ENCODE data around the gene CYP19A1. TPM values are rescaled to one million over a fixed set of nuclear protein-coding genes. Genes with fewer than 3 reads are reported as not detected.

CYP19A1 gene
- polyA plus RNA-seq, 1 of the 3 experiments (the other 2 are of a cell fraction) = 0.03 TPM

DNA sequence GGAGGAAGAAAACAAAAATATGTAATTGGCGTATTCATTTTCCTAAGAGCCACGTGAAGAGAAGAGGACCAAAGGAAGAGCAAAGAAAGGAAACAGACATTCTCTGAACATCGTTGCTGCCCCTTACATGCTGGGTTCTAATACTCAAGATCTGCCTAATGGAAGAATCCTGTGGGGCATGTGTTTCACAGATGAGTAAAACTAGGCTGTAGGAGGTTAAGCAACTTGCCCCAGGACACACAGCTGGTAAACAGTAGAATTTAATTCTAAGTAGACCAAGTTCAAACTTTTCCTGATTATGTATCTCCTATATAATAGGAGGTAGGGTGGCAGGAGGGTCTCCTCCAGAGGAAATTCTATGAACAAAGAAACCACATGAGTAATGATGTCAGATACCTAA is 137.6 kb downstream of the CYP19A1 start:
- H2AFZ ChIP-seq (ENCODE audit: low read depth) = no peak overlapping the region
- H3K4me2 ChIP-seq = no peak overlapping the region
- DNase-seq = no peak
- POLR2A ChIA-PET = no interaction called here
- TF ChIP-seq MXI1 (IDR thresholded peaks at IDR 0.05; ENCODE audit: low read depth, low read length) (no peak), TAF1 (IDR thresholded peaks at IDR 0.05; ENCODE audit: borderline replicate concordance, low read depth, low read length) (no peak), CHD2 (IDR thresholded peaks at IDR 0.05; ENCODE audit: low read length, partially characterized antibody) (no peak), TEAD4 (IDR thresholded peaks at IDR 0.05; ENCODE audit: borderline replicate concordance, insufficient read depth) (no peak), NFIC (IDR thresholded peaks at IDR 0.05; ENCODE audit: borderline replicate concordance) (no peak), SMC3 (IDR thresholded peaks at IDR 0.05; ENCODE audit: low read depth, low read length) (no peak)
- TF ChIP-seq, protein P1, sequence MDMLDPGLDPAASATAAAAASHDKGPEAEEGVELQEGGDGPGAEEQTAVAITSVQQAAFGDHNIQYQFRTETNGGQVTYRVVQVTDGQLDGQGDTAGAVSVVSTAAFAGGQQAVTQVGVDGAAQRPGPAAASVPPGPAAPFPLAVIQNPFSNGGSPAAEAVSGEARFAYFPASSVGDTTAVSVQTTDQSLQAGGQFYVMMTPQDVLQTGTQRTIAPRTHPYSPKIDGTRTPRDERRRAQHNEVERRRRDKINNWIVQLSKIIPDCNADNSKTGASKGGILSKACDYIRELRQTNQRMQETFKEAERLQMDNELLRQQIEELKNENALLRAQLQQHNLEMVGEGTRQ (IDR thresholded peaks at IDR 0.05; ENCODE audit: borderline replicate concordance, low read depth, low read length) = no peak
- no peaks in the 10 kb centered on the region; a peak in 1 of 4 replicates for H3K4me1 ChIP-seq (ENCODE audit: control insufficient read depth in 1 of 2, insufficient read depth in 2 of 2, low read depth in 1 of 2, low read length in 1 of 2)
- H4K20me1 ChIP-seq (ENCODE audit: insufficient read depth) = no peaks in the 10 kb centered on the region
- peaks cover 4% of the 10 kb centered on the region for H3F3A ChIP-seq (replicated peaks; ENCODE audit: insufficient read depth)
- no peak overlapping the region for H3K27ac ChIP-seq (ENCODE audit: low read depth in 2 of 2, low read length in 1 of 2)
- CTCF ChIA-PET = interaction anchor here (0.6 to 5.9 kb wide), 2 partner anchors 16 to 38 kb away, joined by 3 to 37 read pairs; no protein-coding TSS in a partner anchor
- H3K36me3 ChIP-seq (replicated peaks in 1 of 2; ENCODE audit: control insufficient read depth in 1 of 2, insufficient read depth in 2 of 2, low read length in 1 of 2) = no peaks in the 10 kb centered on the region
- no peak overlapping the region for H3K9ac ChIP-seq
- H3K79me2 ChIP-seq (ENCODE audit: insufficient read depth) = no peaks in the 10 kb centered on the region
- H3K4me3 ChIP-seq (ENCODE audit: low read depth in 2 of 2, low read length in 1 of 2) = no peak overlapping the region
- H3K9me2 ChIP-seq = no peaks in the 10 kb centered on the region
- H3K9me3 ChIP-seq = no peaks in the 10 kb centered on the region
- peaks cover 5% of the 10 kb centered on the region; the same call in 1 of the 2 replicates for H3K27me3 ChIP-seq (ENCODE audit: insufficient read depth)
- 18% methylated on average over 3 of the region's 3 CpGs for WGBS (ENCODE audit: low lambda C conversion rate)

DNA sequence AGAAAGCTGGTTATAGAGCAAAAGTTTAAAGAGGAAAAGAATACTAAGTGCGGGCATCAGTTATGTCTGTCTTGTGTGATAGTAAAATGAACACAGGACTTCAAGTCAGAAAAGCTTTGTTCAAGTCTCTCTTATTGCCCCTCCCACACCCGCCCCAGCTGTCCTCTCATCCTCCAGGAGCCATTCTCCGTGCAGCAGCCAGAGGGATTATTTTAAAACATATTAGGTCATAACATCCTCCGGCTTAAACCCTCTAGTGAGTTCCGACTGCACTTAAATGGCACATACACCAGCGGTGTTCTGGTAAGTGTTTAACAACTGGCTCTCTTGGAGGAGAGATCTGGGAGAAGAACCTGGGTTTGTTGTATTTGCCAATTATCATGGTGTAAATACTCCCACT is 138.9 kb downstream of the CYP19A1 start:
- Histone ChIP-seq H3K4me2 (no peak overlapping the region), H2AFZ (ENCODE audit: low read depth) (no peak overlapping the region), H3K27me3 (ENCODE audit: insufficient read depth) (peaks cover 9% of the 10 kb centered on the region; the same call in 1 of the 2 replicates), H3K9me2 (no peaks in the 10 kb centered on the region), H3K4me3 (ENCODE audit: low read depth in 2 of 2, low read length in 1 of 2) (no peak overlapping the region), H3K27ac (ENCODE audit: low read depth in 2 of 2, low read length in 1 of 2) (no peak overlapping the region), H3K4me1 (ENCODE audit: control insufficient read depth in 1 of 2, insufficient read depth in 2 of 2, low read depth in 1 of 2, low read length in 1 of 2) (no peaks in the 10 kb centered on the region; a peak in 1 of 4 replicates), H3K9ac (no peak overlapping the region), H3F3A (replicated peaks; ENCODE audit: insufficient read depth) (peaks cover 4% of the 10 kb centered on the region), H3K36me3 (replicated peaks in 1 of 2; ENCODE audit: control insufficient read depth in 1 of 2, insufficient read depth in 2 of 2, low read length in 1 of 2) (no peaks in the 10 kb centered on the region), H3K79me2 (ENCODE audit: insufficient read depth) (no peaks in the 10 kb centered on the region), H4K20me1 (ENCODE audit: insufficient read depth) (no peaks in the 10 kb centered on the region), H3K9me3 (no peaks in the 10 kb centered on the region)
- POLR2A ChIA-PET = no interaction called here
- no peak for DNase-seq
- TF ChIP-seq NRF1 (IDR thresholded peaks at IDR 0.05; ENCODE audit: low read depth, low read length) (no peak), MXI1 (IDR thresholded peaks at IDR 0.05; ENCODE audit: low read depth, low read length) (no peak), MEF2A (IDR thresholded peaks at IDR 0.05; ENCODE audit: borderline replicate concordance, low read depth) (no peak), FOXJ3 (CRISPR knock-in tag; IDR thresholded peaks at IDR 0.05) (no peak), RXRA (IDR thresholded peaks at IDR 0.05; ENCODE audit: borderline replicate concordance, low read depth) (no peak), FOXM1 (IDR thresholded peaks at IDR 0.05; ENCODE audit: low read depth) (no peak), TAF1 (IDR thresholded peaks at IDR 0.05; ENCODE audit: borderline replicate concordance, low read depth, low read length) (no peak), TEAD4 (IDR thresholded peaks at IDR 0.05; ENCODE audit: borderline replicate concordance, insufficient read depth) (no peak), FOSL2 (IDR thresholded peaks at IDR 0.05; ENCODE audit: borderline replicate concordance, low read depth) (no peak), RFX5 (IDR thresholded peaks at IDR 0.05; ENCODE audit: low read length) (no peak)
- TF ChIP-seq, protein P2, sequence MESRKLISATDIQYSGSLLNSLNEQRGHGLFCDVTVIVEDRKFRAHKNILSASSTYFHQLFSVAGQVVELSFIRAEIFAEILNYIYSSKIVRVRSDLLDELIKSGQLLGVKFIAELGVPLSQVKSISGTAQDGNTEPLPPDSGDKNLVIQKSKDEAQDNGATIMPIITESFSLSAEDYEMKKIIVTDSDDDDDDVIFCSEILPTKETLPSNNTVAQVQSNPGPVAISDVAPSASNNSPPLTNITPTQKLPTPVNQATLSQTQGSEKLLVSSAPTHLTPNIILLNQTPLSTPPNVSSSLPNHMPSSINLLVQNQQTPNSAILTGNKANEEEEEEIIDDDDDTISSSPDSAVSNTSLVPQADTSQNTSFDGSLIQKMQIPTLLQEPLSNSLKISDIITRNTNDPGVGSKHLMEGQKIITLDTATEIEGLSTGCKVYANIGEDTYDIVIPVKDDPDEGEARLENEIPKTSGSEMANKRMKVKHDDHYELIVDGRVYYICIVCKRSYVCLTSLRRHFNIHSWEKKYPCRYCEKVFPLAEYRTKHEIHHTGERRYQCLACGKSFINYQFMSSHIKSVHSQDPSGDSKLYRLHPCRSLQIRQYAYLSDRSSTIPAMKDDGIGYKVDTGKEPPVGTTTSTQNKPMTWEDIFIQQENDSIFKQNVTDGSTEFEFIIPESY (IDR thresholded peaks at IDR 0.05; ENCODE audit: borderline replicate concordance, low read depth) = no peak
- TF ChIP-seq, protein P3, sequence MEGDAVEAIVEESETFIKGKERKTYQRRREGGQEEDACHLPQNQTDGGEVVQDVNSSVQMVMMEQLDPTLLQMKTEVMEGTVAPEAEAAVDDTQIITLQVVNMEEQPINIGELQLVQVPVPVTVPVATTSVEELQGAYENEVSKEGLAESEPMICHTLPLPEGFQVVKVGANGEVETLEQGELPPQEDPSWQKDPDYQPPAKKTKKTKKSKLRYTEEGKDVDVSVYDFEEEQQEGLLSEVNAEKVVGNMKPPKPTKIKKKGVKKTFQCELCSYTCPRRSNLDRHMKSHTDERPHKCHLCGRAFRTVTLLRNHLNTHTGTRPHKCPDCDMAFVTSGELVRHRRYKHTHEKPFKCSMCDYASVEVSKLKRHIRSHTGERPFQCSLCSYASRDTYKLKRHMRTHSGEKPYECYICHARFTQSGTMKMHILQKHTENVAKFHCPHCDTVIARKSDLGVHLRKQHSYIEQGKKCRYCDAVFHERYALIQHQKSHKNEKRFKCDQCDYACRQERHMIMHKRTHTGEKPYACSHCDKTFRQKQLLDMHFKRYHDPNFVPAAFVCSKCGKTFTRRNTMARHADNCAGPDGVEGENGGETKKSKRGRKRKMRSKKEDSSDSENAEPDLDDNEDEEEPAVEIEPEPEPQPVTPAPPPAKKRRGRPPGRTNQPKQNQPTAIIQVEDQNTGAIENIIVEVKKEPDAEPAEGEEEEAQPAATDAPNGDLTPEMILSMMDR (IDR thresholded peaks at IDR 0.05) = no peak
- TF ChIP-seq, protein P4, sequence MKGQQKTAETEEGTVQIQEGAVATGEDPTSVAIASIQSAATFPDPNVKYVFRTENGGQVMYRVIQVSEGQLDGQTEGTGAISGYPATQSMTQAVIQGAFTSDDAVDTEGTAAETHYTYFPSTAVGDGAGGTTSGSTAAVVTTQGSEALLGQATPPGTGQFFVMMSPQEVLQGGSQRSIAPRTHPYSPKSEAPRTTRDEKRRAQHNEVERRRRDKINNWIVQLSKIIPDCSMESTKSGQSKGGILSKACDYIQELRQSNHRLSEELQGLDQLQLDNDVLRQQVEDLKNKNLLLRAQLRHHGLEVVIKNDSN (IDR thresholded peaks at IDR 0.05; ENCODE audit: borderline replicate concordance, low read depth) = no peak
- TF ChIP-seq, protein P5, sequence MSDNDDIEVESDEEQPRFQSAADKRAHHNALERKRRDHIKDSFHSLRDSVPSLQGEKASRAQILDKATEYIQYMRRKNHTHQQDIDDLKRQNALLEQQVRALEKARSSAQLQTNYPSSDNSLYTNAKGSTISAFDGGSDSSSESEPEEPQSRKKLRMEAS (IDR thresholded peaks at IDR 0.05; ENCODE audit: low read depth) = no peak
- CTCF ChIA-PET = interaction anchor here (1.0 to 5.9 kb wide), 6 partner anchors 30 to 204 kb away, joined by 3 to 37 read pairs (median 4); no protein-coding TSS in a partner anchor
- WGBS (ENCODE audit: low lambda C conversion rate) = 71% methylated on average over 6 of the region's 6 CpGs

Data from SK-N-SH (cell line).